Stimulated activated memory B cell treated with anti-CD40 and anti-IgM and Interleukin-4, amounts not matched to agents 10 μg/mL and 1 μg/mL and 100 μg/mL, for 72 hours (primary cell): Measurements from ENCODE around the gene REC114.
"Not testable (repeated sequence)": the region's sequence is repeated elsewhere in the genome, so short reads cannot be mapped to it uniquely, and the experiment has no call there.

ENCODE experiments used
- ATAC-seq: fragments of 150-1000 bp; cut with Tn5 transposase; 2 replicates; pipeline ENCODE4 v1.10.0; 2021
- H3K27ac Mint-ChIP-seq: one replicate; pipeline ENCODE4 v1.8.0; 2022; ENCODE audit warnings: mild to moderate bottlenecking, mixed read lengths
- H3K27me3 Mint-ChIP-seq: one replicate; pipeline ENCODE4 v1.8.0; 2022; ENCODE audit warnings: mixed read lengths
- H3K36me3 Mint-ChIP-seq: one replicate; pipeline ENCODE4 v1.8.0; 2022; ENCODE audit warnings: mixed read lengths
- H3K4me1 Mint-ChIP-seq: one replicate; pipeline ENCODE4 v1.8.0; 2022; ENCODE audit warnings: mixed read lengths
- H3K4me3 Mint-ChIP-seq: one replicate; pipeline ENCODE4 v1.8.0; 2022; ENCODE audit warnings: mild to moderate bottlenecking, moderate library complexity, mixed read lengths
- H3K9me3 Mint-ChIP-seq: one replicate; pipeline ENCODE4 v1.8.0; 2022; ENCODE audit warnings: mixed read lengths

The REC114 gene, protein sequence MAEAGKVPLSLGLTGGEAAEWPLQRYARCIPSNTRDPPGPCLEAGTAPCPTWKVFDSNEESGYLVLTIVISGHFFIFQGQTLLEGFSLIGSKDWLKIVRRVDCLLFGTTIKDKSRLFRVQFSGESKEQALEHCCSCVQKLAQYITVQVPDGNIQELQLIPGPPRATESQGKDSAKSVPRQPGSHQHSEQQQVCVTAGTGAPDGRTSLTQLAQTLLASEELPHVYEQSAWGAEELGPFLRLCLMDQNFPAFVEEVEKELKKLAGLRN

DNA sequence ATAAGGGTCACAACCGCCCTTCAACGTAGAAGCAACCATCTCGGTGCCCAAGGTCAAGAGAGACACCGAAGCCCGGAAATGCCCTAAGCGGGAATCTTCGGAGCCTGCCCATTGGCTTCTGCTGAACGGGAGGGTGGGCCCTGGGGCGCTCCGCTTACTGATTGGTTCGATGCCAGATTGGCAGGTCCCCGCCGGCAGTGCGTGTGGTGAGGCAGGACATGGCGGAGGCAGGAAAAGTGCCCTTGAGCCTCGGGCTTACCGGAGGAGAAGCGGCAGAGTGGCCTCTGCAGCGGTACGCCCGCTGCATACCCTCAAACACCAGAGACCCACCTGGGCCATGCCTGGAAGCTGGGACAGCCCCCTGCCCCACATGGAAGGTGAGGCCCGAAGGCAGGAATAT lies at the start of gene REC114:
TSS of gene REC114 (plus strand) at position 197 of the 400 bp plus-strand sequence. CDS start at position 219, 22 bp downstream.
- no peak within 1 kb of the TSS for H3K4me3 Mint-ChIP-seq
- H3K27ac Mint-ChIP-seq, result no peak within 1 kb of the TSS
- peaks cover 31% of the 10 kb centered on the region for H3K27me3 Mint-ChIP-seq
- peaks cover 4% of the 10 kb centered on the region for H3K9me3 Mint-ChIP-seq
- no peaks in the 10 kb centered on the region for H3K4me1 Mint-ChIP-seq
- ATAC-seq, result no peak
- H3K36me3 Mint-ChIP-seq, result no peaks in the 10 kb centered on the region

GRCh38 chr15:73393336-73393735 lies 49.6 kb upstream of the REC114 start:
- ATAC-seq, result no peak
- H3K4me1 Mint-ChIP-seq, result no peaks in the 10 kb centered on the region
- H3K27me3 Mint-ChIP-seq, result peaks cover 11% of the 10 kb centered on the region
- H3K36me3 Mint-ChIP-seq, result no peaks in the 10 kb centered on the region
- no peak overlapping the region for H3K4me3 Mint-ChIP-seq
- H3K27ac Mint-ChIP-seq, result no peak overlapping the region
- peaks cover 3% of the 10 kb centered on the region for H3K9me3 Mint-ChIP-seq

GRCh38 chr15:73394782-73395181 lies 48.2 kb upstream of the REC114 start:
- Mint-ChIP-seq H3K4me1 (no peaks in the 10 kb centered on the region), H3K27me3 (peaks cover 22% of the 10 kb centered on the region), H3K4me3 (no peak overlapping the region), H3K9me3 (peaks cover 3% of the 10 kb centered on the region), H3K27ac (no peak overlapping the region), H3K36me3 (no peaks in the 10 kb centered on the region)
- no peak for ATAC-seq

GRCh38 chr15:73395671-73396070 lies 47.3 kb upstream of the REC114 start:
- no peak for ATAC-seq
- no peaks in the 10 kb centered on the region for H3K4me1 Mint-ChIP-seq
- no peaks in the 10 kb centered on the region for H3K36me3 Mint-ChIP-seq
- peaks cover 25% of the 10 kb centered on the region for H3K27me3 Mint-ChIP-seq
- no peak overlapping the region for H3K27ac Mint-ChIP-seq
- H3K9me3 Mint-ChIP-seq, result peaks cover 3% of the 10 kb centered on the region
- H3K4me3 Mint-ChIP-seq, result no peak overlapping the region

DNA sequence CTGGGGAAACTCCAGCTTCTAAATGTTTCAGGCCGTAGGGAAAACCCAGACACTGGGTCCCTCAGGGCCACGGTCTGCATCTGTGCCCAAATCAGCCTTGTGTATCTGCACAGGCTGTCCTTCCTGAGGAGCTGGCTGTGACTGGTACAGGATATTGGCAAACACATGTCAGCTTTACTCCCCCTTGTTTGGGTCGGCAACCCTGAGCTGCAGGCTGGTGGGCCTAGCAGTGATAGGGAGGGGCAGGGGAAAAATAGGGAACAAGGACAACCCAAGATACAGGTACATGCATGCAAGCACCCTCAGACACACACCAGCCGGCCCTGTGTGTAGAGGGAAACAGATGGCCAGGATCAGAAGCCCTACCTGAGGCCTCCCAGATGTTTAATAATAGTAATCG lies 45.5 kb upstream of the REC114 start:
- no peak overlapping the region for H3K4me3 Mint-ChIP-seq
- no peaks in the 10 kb centered on the region for H3K4me1 Mint-ChIP-seq
- no peaks in the 10 kb centered on the region for H3K9me3 Mint-ChIP-seq
- H3K36me3 Mint-ChIP-seq, result no peaks in the 10 kb centered on the region
- ATAC-seq, result no peak
- peaks cover 15% of the 10 kb centered on the region for H3K27me3 Mint-ChIP-seq
- H3K27ac Mint-ChIP-seq, result no peak overlapping the region

GRCh38 chr15:73398861-73399260 lies 44.1 kb upstream of the REC114 start:
- no peaks in the 10 kb centered on the region for H3K36me3 Mint-ChIP-seq
- no peaks in the 10 kb centered on the region for H3K9me3 Mint-ChIP-seq
- no peak overlapping the region for H3K4me3 Mint-ChIP-seq
- no peak for ATAC-seq
- peaks cover 15% of the 10 kb centered on the region for H3K27me3 Mint-ChIP-seq
- no peak overlapping the region for H3K27ac Mint-ChIP-seq
- H3K4me1 Mint-ChIP-seq, result no peaks in the 10 kb centered on the region

DNA sequence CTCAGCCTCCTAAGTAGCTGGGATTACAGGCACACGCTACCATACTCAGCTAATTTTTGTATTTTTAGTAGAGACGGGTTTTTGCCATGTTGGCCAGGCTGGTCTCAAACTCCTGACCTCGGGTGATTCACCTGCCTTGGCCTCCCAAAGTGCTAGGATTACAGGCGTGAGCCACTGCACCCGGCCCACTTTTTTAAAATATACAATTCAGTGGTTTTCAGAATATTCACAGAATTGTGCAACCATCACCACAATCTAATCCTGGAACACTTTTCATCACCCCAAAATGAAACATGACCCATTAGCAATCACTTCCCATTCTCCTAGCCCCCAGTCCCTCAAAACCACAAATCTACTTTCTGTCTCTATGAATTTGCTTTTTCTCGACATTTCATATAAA lies 42.7 kb upstream of the REC114 start:
- not testable (repeated sequence) for H3K36me3 Mint-ChIP-seq

GRCh38 chr15:73403171-73403570 lies 39.8 kb upstream of the REC114 start:
- Mint-ChIP-seq H3K27ac (no peak overlapping the region), H3K4me3 (no peak overlapping the region), H3K9me3 (peaks cover 2% of the 10 kb centered on the region), H3K4me1 (no peaks in the 10 kb centered on the region), H3K36me3 (no peaks in the 10 kb centered on the region), H3K27me3 (peaks cover 31% of the 10 kb centered on the region)
- ATAC-seq, result no peak

More for the DNA sequence above, 42.7 kb upstream of the REC114 start:
- H3K27ac Mint-ChIP-seq, H3K4me1 Mint-ChIP-seq, ATAC-seq, H3K4me3 Mint-ChIP-seq, H3K9me3 Mint-ChIP-seq: not testable (repeated sequence)
- peaks cover 15% of the 10 kb centered on the region for H3K27me3 Mint-ChIP-seq

- H3K9me3 Mint-ChIP-seq, result no peaks in the 10 kb centered on the region
- ATAC-seq, result no peak
- no peak overlapping the region for H3K4me3 Mint-ChIP-seq
- H3K27ac Mint-ChIP-seq, result no peak overlapping the region
- H3K27me3 Mint-ChIP-seq, result peaks cover 27% of the 10 kb centered on the region
- no peaks in the 10 kb centered on the region for H3K36me3 Mint-ChIP-seq
- no peaks in the 10 kb centered on the region for H3K4me1 Mint-ChIP-seq
Observed at GRCh38 chr15:73414876-73415275, 28.1 kb upstream of the REC114 start.

- Mint-ChIP-seq H3K27me3 (peaks cover 38% of the 10 kb centered on the region), H3K9me3 (no peaks in the 10 kb centered on the region), H3K36me3 (no peaks in the 10 kb centered on the region), H3K27ac (no peak overlapping the region), H3K4me1 (no peaks in the 10 kb centered on the region), H3K4me3 (no peak overlapping the region)
- no peak for ATAC-seq
Observed at GRCh38 chr15:73424506-73424905, 18.5 kb upstream of the REC114 start.

DNA sequence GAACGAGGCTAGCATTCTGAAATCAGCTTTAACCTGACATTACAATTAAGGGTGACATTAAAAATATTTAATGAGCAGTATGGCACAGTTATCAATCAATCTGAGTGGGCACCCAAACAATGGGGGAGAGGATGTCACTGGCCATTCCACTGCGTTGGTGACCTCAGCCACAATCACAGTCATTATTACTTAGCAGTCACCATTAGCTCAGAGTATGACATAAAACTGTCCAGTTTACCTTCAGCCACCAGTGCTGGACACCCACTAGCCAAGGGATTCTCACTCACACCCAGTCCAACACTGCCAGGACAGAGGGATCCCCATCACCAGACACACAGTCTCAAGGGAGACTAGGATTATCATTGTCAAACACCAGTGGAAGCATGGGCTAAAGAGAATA lies 17.5 kb upstream of the REC114 start:
- Mint-ChIP-seq H3K27me3 (peaks cover 38% of the 10 kb centered on the region), H3K4me3 (no peak overlapping the region), H3K36me3 (no peaks in the 10 kb centered on the region), H3K9me3 (no peaks in the 10 kb centered on the region), H3K27ac (no peak overlapping the region), H3K4me1 (no peaks in the 10 kb centered on the region)
- ATAC-seq, result no peak

DNA sequence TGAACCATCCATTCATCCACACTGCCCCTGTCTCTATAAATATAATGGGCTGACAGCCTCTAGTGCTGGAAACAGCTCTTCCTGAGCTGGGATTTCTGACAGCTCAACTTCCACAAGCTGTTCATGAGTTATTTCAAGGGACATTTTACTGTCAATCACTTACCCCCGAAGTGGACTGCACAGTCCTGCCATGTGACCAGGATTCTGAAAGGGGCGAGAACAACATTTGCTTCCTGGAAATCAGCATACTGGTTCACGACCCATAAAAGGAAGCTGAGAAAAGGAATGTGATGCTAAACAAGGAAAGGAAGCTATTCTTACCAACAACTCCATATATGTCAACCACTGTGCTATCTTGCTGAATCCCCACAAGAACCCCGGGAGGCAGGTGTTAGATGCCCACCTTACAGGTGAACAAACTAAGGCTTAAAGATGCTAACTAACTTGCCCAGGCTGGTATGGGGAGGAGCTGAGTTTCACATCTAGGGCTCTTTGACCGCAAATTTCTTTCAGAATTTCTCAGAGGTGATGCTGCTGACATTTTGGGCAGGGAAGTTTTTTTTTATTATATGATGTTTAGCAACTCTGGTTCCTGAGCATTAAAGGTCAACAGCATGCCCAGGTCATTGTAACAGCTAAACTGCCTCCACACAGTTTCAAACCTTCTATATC lies 16.5 kb upstream of the REC114 start:
- Mint-ChIP-seq H3K27me3 (peaks cover 44% of the 10 kb centered on the region), H3K27ac (no peak overlapping the region)

GRCh38 chr15:73431329-73431728 lies 11.6 kb upstream of the REC114 start:
- H3K4me3 Mint-ChIP-seq, ATAC-seq, H3K27ac Mint-ChIP-seq, H3K9me3 Mint-ChIP-seq, H3K36me3 Mint-ChIP-seq, H3K4me1 Mint-ChIP-seq: not testable (repeated sequence)
- peaks cover 57% of the 10 kb centered on the region for H3K27me3 Mint-ChIP-seq

More for the DNA sequence above, 16.5 kb upstream of the REC114 start:
- Mint-ChIP-seq H3K4me3 (no peak overlapping the region), H3K4me1 (no peaks in the 10 kb centered on the region), H3K9me3 (no peaks in the 10 kb centered on the region), H3K36me3 (no peaks in the 10 kb centered on the region)
- ATAC-seq, result peak; percentile 70

GRCh38 chr15:73433873-73434272 lies 9.1 kb upstream of the REC114 start:
- no peak overlapping the region for H3K27ac Mint-ChIP-seq
- no peak overlapping the region for H3K4me3 Mint-ChIP-seq
- H3K27me3 Mint-ChIP-seq, result peaks cover 43% of the 10 kb centered on the region
- no peaks in the 10 kb centered on the region for H3K36me3 Mint-ChIP-seq
- no peak for ATAC-seq
- no peaks in the 10 kb centered on the region for H3K4me1 Mint-ChIP-seq
- H3K9me3 Mint-ChIP-seq, result peaks cover 3% of the 10 kb centered on the region

- Mint-ChIP-seq H3K27me3 (peaks cover 30% of the 10 kb centered on the region), H3K9me3 (peaks cover 3% of the 10 kb centered on the region), H3K36me3 (no peaks in the 10 kb centered on the region), H3K4me1 (no peaks in the 10 kb centered on the region), H3K27ac (no peak overlapping the region), H3K4me3 (no peak overlapping the region)
- ATAC-seq, result no peak
Observed at GRCh38 chr15:73436613-73437012, 6.4 kb upstream of the REC114 start.

DNA sequence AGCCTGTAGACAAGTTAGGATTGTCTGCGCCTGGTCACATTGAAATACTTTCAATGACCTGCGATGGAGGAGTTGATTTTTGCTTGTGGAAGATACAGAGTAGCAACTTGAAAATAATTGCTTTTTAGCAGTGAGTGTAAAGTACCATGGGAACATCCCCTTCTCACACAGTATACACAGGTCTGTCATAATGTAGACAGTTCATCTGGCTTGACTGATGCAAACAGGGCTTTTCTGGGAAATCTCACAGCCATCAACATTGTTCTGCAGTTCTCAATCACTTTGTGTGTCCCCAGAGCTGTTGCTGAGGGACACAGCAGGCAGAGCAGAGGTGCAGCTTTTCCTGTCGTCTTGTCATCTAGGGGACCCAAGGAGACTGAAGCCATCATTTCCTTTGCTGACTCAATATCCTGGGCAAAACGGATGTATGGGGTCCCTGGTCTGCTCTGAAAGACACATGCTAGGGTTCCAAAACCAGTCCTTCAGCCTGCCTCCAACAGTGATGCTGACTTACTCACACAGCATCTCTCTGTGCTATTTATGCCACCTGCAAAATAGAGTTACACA lies 5.3 kb upstream of the REC114 start:
- Mint-ChIP-seq H3K9me3 (no peaks in the 10 kb centered on the region), H3K27ac (no peak overlapping the region), H3K4me1 (no peaks in the 10 kb centered on the region), H3K4me3 (no peak overlapping the region), H3K36me3 (no peaks in the 10 kb centered on the region), H3K27me3 (peaks cover 20% of the 10 kb centered on the region)
- peak; percentile 20 for ATAC-seq
